Measurements from ENCODE around the gene SLC35A3.

Gene SLC35A3

GRCh38 chr1:100076744-100077143, 106.9 kb downstream of the SLC35A3 start (continued):
- TF ChIP-seq PRDM2 (tag by site-specific recombination; IDR thresholded peaks at IDR 0.05; ENCODE audit: borderline replicate concordance) (no peak), ZNF112 (tag by site-specific recombination; IDR thresholded peaks at IDR 0.05) (no peak), OVOL3 (tag by site-specific recombination; IDR thresholded peaks at IDR 0.05) (no peak), KLF9 (tag by site-specific recombination; IDR thresholded peaks at IDR 0.05; ENCODE audit: low read depth) (no peak), ZNF830 (tag by site-specific recombination; IDR thresholded peaks at IDR 0.05; ENCODE audit: low read depth) (no peak), ZNF416 (tag by site-specific recombination; IDR thresholded peaks at IDR 0.05) (no peak), PBX3 (CRISPR knock-in tag; IDR thresholded peaks at IDR 0.05) (no peak), ZBTB11 (tag by site-specific recombination; conservative IDR thresholded peaks at IDR 0.05; ENCODE audit: low read depth) (no peak), HOXD13 (CRISPR knock-in tag; IDR thresholded peaks at IDR 0.05; ENCODE audit: borderline replicate concordance) (no peak), ZNF148 (tag by site-specific recombination; IDR thresholded peaks at IDR 0.05; ENCODE audit: borderline replicate concordance) (no peak), ZNF624 (tag by site-specific recombination; IDR thresholded peaks at IDR 0.05) (no peak), ZNF366 (tag by site-specific recombination; conservative IDR thresholded peaks at IDR 0.05) (no peak), ZNF423 (tag by site-specific recombination; IDR thresholded peaks at IDR 0.05) (no peak), KLF16 (tag by site-specific recombination; IDR thresholded peaks at IDR 0.05) (no peak), HOXC10 (CRISPR knock-in tag; IDR thresholded peaks at IDR 0.05) (no peak), ZNF600 (tag by site-specific recombination; IDR thresholded peaks at IDR 0.05) (no peak)
